ENCODE data around the gene UBE2E3.
A peak's percentile ranks its signal among the peaks of the same experiment; 100 is the strongest.
"Not testable (repeated sequence)": the region's sequence is repeated elsewhere in the genome, so short reads cannot be mapped to it uniquely, and the experiment has no call there.

UBE2E3 gene

DNA sequence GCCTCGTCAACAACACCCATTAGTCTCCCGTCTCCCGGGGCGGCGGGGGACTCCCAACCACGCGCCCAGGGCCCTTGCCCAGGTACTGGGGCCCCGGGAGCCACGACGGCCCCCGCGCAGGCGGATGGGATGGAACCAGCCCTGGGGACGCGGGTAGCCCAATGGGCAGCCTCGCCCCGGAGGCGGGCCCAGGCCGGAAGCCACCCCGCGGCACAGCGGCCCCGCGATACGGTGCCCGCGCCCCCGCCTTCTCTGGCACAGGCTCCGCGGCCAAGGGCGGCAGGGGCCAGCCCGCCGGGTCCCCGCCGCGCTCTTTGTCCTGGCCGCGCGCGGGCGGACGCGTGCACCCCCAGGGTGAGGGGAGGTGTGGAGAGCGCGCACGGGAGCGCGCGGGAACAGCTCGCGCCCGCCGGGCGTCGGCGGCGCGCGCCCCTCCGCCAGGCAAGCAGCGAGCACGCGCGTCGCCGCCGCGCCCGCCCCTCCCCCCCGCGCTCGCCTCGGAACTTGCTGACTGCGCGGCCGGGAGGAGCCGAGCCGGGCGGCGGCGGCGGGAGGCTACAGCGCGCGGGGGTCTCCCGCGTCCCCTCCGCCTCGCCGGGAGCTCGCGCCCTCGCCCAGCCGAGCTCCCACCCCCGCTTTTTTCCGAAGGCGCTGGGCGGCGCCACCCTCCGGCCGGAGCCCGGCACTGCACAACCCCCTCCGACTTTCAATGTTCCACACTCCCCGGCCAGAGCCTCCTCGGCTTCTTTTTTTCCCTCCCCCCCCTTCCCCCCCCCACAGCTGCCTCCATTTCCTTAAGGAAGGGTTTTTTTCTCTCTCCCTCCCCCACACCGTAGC, at the start of gene UBE2E3:
Gene UBE2E3 (plus strand): TSS at position 500 of the 837 bp plus-strand sequence. CDS start 1,438 bp downstream, outside the sequence.
- peak; percentile 83 for DNase-seq

DNA sequence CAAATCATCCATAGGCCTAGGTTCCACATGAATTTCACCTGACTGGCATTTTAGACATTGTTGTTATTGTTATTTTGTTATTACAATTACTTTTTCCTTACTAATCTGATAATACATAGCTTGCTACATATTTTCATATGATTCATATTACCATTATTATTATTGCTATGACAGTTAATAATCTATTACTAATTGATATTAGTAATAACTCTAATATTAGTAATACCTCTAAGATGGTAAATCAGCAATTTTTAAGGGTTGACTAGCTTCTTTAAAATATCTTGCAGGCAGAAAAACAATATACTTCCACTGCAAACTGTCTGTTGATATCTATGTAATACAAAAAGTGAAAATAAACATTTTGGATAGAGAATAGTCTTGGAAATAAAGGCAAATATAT, 48.6 kb upstream of the UBE2E3 start:
- DNase-seq, result no peak

DNA sequence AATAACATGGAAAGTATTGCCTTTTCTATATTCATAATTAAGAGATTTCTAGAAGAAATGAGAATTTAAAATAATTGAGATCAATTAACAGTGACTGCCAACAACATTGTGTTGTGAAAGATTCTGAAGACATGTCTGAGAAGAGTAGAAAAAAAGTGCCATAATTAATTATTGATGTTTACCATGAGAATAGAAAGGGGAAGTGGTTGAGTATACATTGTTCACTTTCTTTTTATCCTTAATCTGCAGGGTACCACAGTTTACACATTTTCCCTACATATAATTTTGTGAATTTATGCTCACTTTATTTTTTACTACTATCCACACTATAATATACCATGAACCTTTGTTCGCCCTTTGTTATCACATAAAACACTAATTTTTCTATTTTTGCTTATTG, 47.1 kb upstream of the UBE2E3 start:
- DNase-seq, result no peak

DNA sequence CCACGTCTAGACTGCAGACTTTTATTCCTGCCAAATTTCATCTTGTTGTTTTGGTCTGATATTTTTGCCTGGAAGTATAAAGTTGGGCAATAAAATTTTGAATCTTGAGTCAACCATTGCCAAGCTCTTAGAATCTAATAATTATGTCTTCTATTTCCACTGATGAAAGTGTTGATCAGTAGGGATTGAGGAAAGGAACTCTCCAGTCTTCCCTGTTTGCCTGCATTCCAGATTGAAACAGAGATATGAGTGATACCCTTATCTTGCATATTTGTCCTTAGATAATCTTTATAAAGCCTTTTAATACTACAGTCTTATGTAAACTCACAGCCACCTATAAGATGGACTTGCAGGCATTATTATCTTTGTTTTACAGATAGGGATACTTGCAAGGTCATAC, 45.5 kb upstream of the UBE2E3 start:
- DNase-seq, result no peak

DNA sequence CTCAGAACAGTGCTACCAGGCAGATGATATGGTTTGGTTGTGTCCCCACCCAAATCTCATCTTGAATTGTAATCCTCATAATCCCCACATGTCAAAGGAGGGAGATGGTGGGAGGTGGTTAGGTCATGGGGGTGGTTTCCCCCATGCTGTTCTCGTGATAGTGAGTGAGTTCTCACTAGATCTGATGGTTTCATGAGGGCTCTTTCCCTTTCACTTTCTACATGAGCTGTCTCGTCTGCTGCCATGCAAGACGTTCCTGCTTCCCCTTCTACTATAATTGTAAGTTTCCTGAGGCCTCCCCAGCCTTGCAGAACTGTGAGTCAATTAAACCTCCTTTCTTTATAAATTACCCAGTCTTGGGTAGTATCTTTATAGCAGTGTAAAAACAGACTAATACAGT, 42.9 kb upstream of the UBE2E3 start:
- DNase-seq, result not testable (repeated sequence)

DNA sequence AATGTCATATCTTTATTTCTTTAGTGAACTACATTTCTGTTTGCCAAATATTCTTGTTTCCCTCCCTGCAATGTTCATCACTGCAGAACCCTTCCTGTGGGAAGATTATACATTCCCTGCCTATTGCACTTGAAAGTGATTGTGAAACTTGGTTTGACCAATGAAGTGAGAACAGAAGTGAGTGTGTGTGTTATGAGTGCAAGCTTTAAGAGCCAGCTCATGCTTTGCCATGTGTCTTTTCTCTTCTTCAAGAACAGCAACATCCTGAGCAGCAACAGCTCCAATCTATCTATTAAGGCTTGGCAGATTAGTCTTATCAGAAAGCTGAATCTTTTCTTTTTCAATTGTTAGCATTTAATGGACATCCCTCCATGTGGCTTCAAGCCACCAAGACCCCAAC, 42.0 kb upstream of the UBE2E3 start:
- peak; percentile 27 for DNase-seq

DNA sequence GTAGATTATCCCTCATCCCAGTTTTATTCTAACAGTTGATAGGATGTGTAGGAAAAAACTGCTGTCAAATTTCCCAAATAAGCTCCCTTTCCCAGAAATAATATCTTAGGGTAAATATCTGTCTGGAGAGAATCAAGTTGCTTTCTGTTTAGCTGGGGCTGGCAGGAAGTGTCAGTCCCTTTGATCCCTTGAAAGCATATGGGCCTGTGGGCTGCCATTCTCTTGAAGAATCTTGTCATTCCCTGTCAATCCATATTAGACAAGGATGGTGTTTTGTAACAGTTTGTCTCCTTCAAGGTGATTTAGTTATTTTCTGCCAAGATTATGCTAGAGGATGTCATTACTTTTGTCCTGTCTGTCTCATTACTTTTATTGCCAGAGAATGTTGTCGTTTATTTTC, 37.1 kb upstream of the UBE2E3 start:
- no peak for DNase-seq

DNA sequence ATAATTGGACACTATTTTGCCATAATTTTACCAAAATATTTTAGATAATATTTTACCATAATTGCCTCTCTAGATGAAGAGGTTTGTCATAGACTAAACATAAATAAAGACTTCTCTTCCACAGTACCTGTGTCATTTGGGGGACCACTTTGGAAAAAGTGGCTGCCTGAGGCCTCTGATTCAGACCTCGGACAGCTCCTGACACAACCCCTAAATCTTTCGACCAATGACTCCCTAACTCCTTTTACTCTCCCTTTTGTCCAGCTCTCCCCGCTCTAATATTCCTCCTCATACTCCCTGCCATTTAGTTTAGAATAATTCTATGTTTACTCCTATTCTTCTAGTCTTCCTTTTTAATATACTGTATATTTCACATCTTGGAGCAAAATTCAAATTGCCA, 36.0 kb upstream of the UBE2E3 start:
- no peak for DNase-seq

DNA sequence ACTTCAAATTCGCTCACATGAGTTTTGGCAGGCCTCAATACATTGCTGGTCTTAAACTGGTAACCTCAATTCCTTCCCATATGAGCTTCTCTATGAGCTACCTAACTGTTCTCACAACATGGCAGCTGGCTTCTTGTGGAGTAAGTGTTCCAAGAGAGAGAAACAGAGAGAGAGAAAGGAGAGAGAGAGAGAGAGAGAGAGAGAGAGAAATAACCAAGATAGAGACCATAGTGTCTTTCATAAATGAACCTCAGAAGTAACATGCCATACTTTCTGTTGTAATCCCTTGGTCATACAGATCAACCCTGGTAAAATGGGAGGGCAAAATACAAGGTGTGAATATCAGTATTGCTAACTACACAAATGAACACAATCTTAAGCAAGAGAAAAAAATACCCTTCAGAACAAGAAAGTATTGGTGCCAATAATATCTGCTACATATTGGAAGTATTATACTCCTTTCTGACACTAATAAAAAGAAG, 33.2 kb upstream of the UBE2E3 start:
- no peak for DNase-seq

DNA sequence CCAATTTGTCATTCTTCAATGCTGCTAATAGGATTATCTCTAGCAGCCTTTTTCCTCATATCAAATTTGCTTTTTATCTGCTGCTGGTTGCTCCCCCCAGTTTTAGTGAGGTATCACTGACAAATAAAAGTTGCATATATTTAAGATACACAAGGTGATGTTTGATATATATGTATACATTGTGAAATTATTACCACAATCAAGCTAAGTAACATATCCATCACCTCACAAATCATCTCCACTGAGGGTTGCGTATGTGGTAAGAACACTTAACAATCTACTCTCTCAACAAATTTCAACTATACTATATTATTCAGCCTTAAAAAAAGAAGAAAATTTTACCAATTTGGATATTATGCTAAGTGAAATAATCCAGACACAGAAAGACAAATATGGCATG, 30.5 kb upstream of the UBE2E3 start:
- no peak for DNase-seq

DNA sequence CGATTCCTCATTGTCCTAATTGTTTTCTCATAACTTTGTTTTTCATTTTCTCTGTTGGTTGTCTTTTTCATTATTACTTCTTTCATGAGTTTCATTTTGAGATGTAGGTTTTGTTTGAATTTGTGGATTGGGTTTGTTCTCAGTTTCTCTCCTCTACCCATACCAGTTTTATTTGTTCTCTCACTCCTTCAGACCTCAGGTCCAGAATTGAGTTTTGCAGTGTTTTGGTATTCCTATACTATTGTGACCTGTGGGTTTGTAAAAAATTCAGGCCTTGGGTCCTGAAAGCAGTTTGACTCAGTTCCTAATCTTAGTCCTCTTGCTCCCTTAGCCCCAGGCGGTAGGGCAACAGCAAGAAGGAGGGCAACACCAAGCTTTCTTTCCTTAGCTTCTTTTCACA, 28.3 kb upstream of the UBE2E3 start:
- no peak for DNase-seq

DNA sequence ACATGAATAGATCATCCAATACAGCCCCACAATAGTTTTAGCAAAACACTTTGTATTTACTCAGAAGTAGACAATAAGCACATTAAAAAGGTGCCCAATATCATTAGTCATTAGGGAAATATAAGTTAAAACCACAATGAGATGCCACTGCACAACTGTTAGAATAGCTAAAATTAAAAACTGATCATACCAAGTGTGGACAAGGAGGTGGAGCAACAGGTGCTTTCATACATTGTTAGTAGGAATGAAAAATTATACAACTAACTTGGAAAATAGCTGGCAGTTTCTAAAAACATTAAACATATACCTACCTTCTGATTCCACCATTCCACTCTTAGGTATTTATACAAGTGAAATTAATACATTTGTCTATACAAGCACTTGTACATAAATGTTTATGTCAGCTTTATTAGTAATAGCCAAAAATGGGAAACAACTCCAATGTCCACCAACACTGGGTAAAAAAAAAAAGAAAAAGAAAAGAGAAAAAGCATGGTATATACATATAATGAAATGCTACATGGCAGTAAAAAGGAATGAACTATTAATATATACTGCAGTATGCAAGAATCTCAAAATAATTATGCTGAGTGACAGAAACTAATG, 27.6 kb upstream of the UBE2E3 start:
- no peak for DNase-seq

DNA sequence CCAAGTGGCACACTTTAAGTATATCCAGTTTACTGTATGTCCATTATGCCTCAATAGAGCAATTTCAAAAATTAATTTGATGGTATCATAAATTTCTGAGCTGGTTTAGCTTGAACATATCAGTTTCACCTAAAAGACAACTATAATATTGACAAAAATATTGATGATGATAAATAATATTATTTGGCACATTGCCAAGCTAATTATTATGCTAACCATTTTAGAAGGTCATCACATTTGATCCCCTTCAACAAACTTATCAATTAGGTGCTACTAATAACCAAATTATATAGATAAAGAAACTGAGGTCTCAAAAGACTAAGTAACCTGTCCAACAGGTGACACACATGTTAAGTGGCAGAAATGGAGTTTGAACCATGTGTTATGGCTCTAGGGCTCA, 26.9 kb upstream of the UBE2E3 start:
- DNase-seq, result no peak

DNA sequence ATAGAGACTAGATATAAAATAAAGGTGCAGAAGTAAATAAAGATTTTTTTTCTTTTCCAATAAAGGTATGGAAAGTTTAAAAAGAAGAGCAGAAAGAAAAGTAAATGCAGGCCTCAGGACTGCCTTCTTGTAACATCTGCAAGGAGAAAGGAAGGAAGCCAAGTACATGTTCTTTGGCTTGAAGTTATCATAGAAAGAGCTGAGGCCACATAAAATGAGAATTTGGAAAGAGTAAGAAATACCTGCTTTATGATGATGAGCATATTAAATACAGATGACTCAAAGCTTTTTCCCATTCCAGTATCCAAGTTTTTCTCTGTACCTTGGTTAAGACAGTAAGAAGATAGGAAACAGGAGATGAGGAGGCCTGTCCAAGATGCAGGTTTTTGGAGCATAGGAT, 25.3 kb upstream of the UBE2E3 start:
- no peak for DNase-seq

DNA sequence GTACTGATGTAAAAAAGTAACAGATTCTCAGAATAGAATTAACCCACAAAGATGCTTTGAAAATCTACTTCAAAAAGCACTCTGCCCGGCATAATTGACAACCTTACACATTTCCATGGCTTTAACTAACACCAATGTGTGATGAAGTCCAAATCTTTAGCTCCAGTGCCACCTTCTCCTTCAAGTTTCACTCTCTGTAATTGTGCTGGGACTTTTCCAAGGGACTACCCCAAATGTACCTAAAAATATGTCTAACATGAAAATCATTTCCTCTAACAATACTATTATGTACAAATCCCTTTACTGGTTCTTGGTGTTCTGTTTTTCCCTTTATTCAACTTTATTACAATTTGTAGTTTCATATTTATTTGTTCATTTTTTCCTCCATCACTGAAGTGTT, 20.6 kb upstream of the UBE2E3 start:
- DNase-seq, result no peak

DNA sequence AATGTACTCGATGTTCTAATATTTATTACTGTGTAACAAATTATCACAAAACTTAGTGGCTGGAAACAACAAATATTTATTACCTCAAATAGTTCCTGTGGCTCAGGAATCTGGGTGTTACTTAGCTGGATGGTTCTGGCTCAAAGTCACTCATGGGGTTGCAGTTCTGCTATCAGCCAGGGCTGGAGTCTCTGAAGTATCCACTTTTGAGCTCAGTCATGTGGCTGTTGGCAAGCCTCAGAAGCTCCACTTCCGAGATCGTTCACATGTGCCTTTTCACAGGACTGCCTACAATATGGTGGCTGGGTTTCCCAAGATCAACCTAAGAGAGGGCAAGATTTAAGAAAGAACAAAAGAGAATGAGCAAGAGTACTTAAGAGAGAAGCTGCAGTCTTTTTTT, 19.4 kb upstream of the UBE2E3 start:
- no peak for DNase-seq

DNA sequence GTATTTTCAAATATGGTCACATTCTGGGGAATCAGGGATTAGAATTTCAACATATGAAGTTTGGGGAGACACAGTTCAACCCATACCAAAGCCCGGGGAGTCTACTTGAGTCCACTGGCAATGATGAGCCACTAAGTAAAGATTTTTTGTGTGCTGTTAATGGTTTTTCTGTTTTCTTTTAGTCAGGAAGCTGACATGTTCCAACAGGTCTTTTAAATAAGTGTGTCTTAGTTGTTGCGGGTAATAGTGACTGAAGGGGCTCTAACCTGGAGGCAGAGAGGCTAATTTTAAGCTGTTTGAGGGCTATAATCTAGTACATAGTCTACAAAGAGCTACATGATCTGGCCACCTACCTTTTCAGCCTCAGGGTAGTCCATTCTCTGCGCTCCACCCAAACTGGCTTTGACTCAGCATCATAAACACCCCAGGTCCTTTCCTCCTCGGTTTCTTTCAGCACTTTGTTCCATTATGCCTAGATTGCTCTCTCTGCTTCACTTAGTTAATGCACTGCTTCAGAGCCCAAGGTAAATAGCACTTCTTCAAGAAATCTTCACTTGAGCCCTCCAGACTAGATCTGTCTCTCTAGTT, 17.6 kb upstream of the UBE2E3 start:
- DNase-seq, result no peak

DNA sequence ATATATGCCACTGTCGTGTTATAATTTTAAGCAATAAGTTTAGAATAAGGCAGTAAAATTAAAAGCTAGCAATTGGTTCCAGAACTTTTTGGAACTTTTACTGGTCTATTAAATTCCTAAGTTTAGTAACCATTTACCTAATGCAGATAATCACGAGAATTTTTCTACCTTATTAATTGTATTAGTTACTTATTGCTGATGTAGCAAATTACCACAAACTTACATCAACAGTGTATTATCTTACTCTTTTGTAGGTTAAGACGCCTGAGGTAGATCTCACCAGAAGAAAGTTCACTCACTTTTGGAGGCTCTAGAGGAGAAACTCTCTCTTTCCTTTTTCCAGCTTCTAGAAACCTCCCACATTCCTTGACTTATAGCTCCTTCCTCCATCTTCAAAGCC, 14.0 kb upstream of the UBE2E3 start:
- DNase-seq, result no peak

DNA sequence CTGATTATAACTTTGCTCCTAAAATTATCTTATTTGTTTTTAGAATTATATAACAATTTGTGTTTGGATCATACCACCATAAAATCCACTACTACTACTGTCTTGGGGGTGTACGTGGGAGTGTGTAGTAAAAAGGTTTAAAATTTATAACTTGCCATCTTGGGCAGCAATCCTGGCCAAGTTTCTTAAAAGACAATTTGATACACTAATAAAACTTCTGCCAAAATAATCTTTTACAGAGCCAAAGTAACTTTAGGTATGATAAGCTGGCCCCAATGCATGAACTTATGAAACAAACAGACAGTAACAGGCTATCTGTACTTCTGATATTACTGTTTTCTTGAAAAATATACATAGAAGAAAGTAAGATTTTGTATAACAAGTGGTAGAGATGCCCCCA, 11.3 kb upstream of the UBE2E3 start:
- no peak for DNase-seq

DNA sequence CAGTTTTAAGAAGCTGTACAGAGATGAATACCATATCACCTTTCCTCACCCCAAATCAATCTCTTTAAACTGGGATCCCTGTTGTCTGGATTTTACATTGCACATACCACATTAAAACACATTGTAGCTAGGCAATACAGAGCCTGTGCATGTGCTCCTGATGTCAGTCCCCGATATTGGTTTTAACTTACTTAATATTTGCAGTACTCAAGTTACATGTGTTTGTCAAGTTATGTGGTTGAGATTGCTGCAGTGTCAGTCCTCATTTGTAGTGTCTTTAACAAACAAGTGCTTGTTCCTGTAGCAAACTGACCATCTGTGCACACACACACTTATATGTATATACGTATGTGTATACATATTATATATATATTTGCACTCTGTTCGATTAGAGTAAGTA, 10.4 kb upstream of the UBE2E3 start:
- no peak for DNase-seq

DNA sequence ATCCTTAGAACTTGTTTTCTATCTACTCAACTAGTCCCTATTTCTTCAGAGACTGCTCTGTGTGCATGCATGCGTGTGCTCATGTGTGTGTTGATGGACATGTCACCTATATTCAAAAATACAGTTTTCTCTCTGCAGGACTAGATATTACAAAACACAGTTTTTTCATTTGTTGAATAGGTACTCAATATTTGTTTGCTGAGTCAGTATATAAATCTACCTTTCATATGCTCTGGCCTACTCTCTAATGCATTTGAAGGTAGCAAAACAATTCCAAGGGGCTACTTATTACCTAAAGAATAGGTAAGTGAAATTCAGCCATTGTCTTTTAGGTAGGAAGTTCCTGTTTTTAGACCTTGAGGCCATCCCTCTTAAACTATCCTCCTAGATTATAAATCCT, 8.6 kb upstream of the UBE2E3 start:
- DNase-seq, result no peak

DNA sequence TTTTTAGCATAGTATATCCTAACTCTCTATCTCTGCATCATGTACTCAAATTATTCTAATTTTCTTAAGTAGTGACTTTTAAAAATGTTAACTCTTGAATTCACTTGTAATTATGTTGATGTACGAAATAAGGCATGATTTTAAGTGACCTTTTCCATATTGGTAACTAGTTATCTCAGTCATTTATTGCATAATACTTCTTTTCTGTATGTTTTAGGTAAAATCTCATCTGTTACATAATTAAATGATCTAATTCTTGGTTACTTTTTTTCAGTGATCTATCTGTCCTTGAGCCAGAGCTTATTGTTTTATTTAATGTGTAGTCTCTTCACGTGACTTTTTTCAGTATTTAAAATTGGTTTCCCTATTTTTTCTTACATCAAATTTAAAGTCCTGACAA, 4.8 kb upstream of the UBE2E3 start:
- no peak for DNase-seq

DNA sequence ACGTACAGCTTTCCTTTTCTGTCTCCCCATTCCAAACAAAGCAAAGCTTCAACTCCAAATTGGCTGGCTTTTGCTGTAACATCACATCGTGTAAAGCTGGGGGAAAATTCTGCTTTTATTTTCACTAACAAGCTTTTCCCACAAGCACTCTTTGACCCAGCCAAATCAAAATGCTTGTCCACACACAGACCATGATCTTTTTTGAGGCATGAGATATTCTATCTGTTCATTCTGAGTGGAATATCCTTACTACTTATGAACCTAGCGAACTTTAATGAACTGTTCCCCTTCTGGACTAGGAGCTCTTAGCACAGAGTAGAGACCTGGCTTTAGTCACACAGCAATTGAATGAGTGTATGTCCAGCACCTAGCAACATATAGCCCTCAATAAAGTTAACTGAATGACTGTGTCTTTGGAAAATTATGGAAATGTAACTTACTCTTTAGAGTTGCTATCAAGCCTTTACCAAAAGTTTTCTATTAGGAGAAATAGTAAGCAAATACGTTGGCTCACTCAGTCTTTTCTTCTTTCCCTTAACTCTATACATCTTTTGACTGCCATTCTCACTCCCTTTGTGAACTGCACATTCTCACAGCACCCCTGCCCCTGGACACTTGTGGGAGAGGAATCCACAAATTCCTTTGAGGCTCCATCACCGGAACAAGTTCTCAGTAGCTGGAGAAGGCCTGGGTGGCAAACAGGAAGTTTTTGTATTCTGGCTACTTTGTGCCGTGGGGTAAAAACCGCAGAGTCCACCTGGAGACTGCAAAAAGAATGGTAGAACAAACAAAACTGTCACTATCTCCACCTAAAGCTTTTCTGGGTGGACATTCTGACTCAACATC, 1.3 kb upstream of the UBE2E3 start:
- DNase-seq, result peak; percentile 80
